ENCODE results near the gene COL6A2. TPM values are rescaled to one million over a fixed set of nuclear protein-coding genes. Genes with fewer than 3 reads are reported as not detected.

Gene COL6A2
- total RNA-seq, 1 experiment from 2014 or later = 129 TPM

- no peak overlapping the region for H3K56ac ChIP-seq (ENCODE audit: insufficient read length, low read depth, low read length)
- H3K4me1 ChIP-seq (ENCODE audit: insufficient read depth, low read length) = no peaks in the 10 kb centered on the region
- peaks cover 9 to 47% (median 17%) of the 10 kb centered on the region in 3 experiments for H3K36me3 Mint-ChIP-seq (ENCODE audit: insufficient read depth in 1 of 3, low read depth in 3 of 3)
- no peaks in the 10 kb centered on the region for H3K23me2 ChIP-seq (ENCODE audit: insufficient read length, low read depth, low read length, poor library complexity, severe bottlenecking)
- H4K20me1 ChIP-seq (ENCODE audit: control insufficient read depth, insufficient read depth, insufficient read length) = no peaks in the 10 kb centered on the region
- no peak overlapping the region for H2BK15ac ChIP-seq (ENCODE audit: low read depth, low read length)
- H4K91ac ChIP-seq (ENCODE audit: insufficient read length, low read depth, low read length) = no peak overlapping the region
- no peak overlapping the region for H2AFZ ChIP-seq (ENCODE audit: low read length)
- no peak overlapping the region for H2BK120ac ChIP-seq (ENCODE audit: low read depth, low read length, poor library complexity, severe bottlenecking)
- no peak overlapping the region for H3K27ac Mint-ChIP-seq
- no peak overlapping the region for H3K18ac ChIP-seq (ENCODE audit: insufficient read length, low read depth, low read length)
- H3K9me3 Mint-ChIP-seq = no peaks in the 10 kb centered on the region
- H2BK5ac ChIP-seq (ENCODE audit: insufficient read length, low read length) = no peak overlapping the region
- H3K27me3 ChIP-seq (ENCODE audit: insufficient read depth, low read length) = no peaks in the 10 kb centered on the region
- H3K27me3 Mint-ChIP-seq (ENCODE audit: low read depth) = no peaks in the 10 kb centered on the region
- H3K23ac ChIP-seq (ENCODE audit: insufficient read length, low read depth, low read length) = no peak overlapping the region
- H3K79me2 ChIP-seq (ENCODE audit: insufficient read depth, low read length) = no peaks in the 10 kb centered on the region
- no peaks in the 10 kb centered on the region for H3K9me3 ChIP-seq (ENCODE audit: control insufficient read depth, low read depth, low read length)
- no peak for DNase-seq
- no peak overlapping the region for H3K9ac ChIP-seq (ENCODE audit: extremely low read depth, insufficient read length, low read length)
- no peak overlapping the region for H3K4ac ChIP-seq (ENCODE audit: low read depth, low read length)
- no peak overlapping the region for H4K8ac ChIP-seq (replicated peaks; ENCODE audit: insufficient read length, low read depth, low read length)
- no peaks in the 10 kb centered on the region for H3K79me1 ChIP-seq (ENCODE audit: insufficient read depth, low read depth, low read length, poor library complexity, severe bottlenecking)
- no peak overlapping the region for H3K4me2 ChIP-seq (ENCODE audit: insufficient read depth, insufficient read length, low read length)
- H3K27ac ChIP-seq (ENCODE audit: insufficient read length, low read depth, low read length) = no peak overlapping the region
- TF ChIP-seq, protein P1, sequence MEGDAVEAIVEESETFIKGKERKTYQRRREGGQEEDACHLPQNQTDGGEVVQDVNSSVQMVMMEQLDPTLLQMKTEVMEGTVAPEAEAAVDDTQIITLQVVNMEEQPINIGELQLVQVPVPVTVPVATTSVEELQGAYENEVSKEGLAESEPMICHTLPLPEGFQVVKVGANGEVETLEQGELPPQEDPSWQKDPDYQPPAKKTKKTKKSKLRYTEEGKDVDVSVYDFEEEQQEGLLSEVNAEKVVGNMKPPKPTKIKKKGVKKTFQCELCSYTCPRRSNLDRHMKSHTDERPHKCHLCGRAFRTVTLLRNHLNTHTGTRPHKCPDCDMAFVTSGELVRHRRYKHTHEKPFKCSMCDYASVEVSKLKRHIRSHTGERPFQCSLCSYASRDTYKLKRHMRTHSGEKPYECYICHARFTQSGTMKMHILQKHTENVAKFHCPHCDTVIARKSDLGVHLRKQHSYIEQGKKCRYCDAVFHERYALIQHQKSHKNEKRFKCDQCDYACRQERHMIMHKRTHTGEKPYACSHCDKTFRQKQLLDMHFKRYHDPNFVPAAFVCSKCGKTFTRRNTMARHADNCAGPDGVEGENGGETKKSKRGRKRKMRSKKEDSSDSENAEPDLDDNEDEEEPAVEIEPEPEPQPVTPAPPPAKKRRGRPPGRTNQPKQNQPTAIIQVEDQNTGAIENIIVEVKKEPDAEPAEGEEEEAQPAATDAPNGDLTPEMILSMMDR (conservative IDR thresholded peaks at IDR 0.05) = no peak
- no peak overlapping the region; the same call in 1 of the 2 replicates for H3K14ac ChIP-seq (ENCODE audit: insufficient read depth, low read length)
- no peak overlapping the region for H2AK5ac ChIP-seq (ENCODE audit: insufficient read length, low read length)
- no peak overlapping the region for H4K5ac ChIP-seq (ENCODE audit: insufficient read length, low read depth, low read length)
- no peak overlapping the region for H3T11ph ChIP-seq (ENCODE audit: low read length)
- no peak overlapping the region for H2BK12ac ChIP-seq (ENCODE audit: insufficient read length, low read depth, low read length)
- H3K4me3 Mint-ChIP-seq = no peak overlapping the region; a peak in 1 of 5 replicates
- peaks cover 0 to 4% of the 10 kb centered on the region in 2 experiments; a peak in 1 of 4 replicates for H3K4me1 Mint-ChIP-seq
- WGBS (ENCODE audit: extremely low coverage, insufficient read length, low lambda C conversion rate) = no CpG with 5 or more reads among the region's 12 CpGs
- H2BK20ac ChIP-seq (ENCODE audit: low read depth, low read length, poor library complexity, severe bottlenecking) = no peak overlapping the region
Measured at GRCh38 chr21:46122758-46123683, 25.1 kb downstream of the COL6A2 start.

Data from H9 (cell line).